SK-N-SH treated with all-trans-retinoic acid at 6 μM for 48 hours (cell line): Measurements from ENCODE around the gene YIPF1.

Experiments used
- ARNTL ChIP-seq: fragments of 450-650 bp; formaldehyde crosslinking; IDR thresholded peaks from 2 replicates; pipeline ENCODE4 v1.5.0; 2020; ENCODE audit warnings: low read depth, mild to moderate bottlenecking, moderate library complexity, borderline replicate concordance
- BACH2 ChIP-seq: fragments of 250-450 bp; sonication (Bioruptor Pico); IDR thresholded peaks from 2 replicates; pipeline ENCODE4 v1.9.0; 2021; ENCODE audit warnings: mild to moderate bottlenecking, borderline replicate concordance
- CREB5 ChIP-seq: fragments of 250-450 bp; sonication (Bioruptor Pico); IDR thresholded peaks from 2 replicates; pipeline ENCODE4 v1.5.1; 2020; ENCODE audit warnings: low read depth, mild to moderate bottlenecking, moderate library complexity
- CSRNP3 ChIP-seq: fragments of 250-450 bp; sonication (Bioruptor Pico); IDR thresholded peaks from 2 replicates; pipeline ENCODE4 v1.5.1; 2021; ENCODE audit warnings: mild to moderate bottlenecking, moderate library complexity
- PATZ1 ChIP-seq: fragments of 250-450 bp; sonication (Bioruptor Pico); IDR thresholded peaks from 2 replicates; pipeline ENCODE4 v1.8.0; 2020; ENCODE audit warnings: mild to moderate bottlenecking, moderate library complexity, borderline replicate concordance
- SNAI2 ChIP-seq: fragments of 250-450 bp; sonication (Bioruptor Pico); IDR thresholded peaks from 2 replicates; pipeline ENCODE4 v1.5.0; 2020; ENCODE audit warnings: mild to moderate bottlenecking, moderate library complexity
- TCF4 ChIP-seq: fragments of 250-450 bp; sonication (Bioruptor Pico); IDR thresholded peaks from 2 replicates; pipeline ENCODE4 v1.8.0; 2021; ENCODE audit warnings: mild to moderate bottlenecking, moderate library complexity, borderline replicate concordance
- TOX ChIP-seq: fragments of 250-450 bp; sonication (Bioruptor Pico); IDR thresholded peaks from 2 replicates; pipeline ENCODE4 v1.8.0; 2021; ENCODE audit warnings: mild to moderate bottlenecking, moderate library complexity, borderline replicate concordance
- ZFP3 ChIP-seq: fragments of 250-450 bp; sonication (Bioruptor Pico); IDR thresholded peaks from 2 replicates; pipeline ENCODE4 v1.5.0; 2020; ENCODE audit warnings: mild to moderate bottlenecking, moderate library complexity
- ZFP30 ChIP-seq: fragments of 450-650 bp; formaldehyde crosslinking; IDR thresholded peaks from 2 replicates; pipeline ENCODE4 v1.5.0; 2022; ENCODE audit warnings: mild to moderate bottlenecking, moderate library complexity
- ZNF565 ChIP-seq: fragments of 450-650 bp; formaldehyde crosslinking; conservative IDR thresholded peaks from 2 replicates; pipeline ENCODE4 v1.5.0; 2020; ENCODE audit warnings: low read depth, mild to moderate bottlenecking, moderate library complexity
- ZNF70 ChIP-seq: fragments of 450-650 bp; formaldehyde crosslinking; IDR thresholded peaks from 2 replicates; pipeline ENCODE4 v1.5.0; 2020; ENCODE audit warnings: mild to moderate bottlenecking, moderate library complexity

GRCh38 chr1:53821380-53821779, 68.2 kb downstream of the YIPF1 start:
- TF ChIP-seq TCF4 (CRISPR knock-in tag) (no peak), ZNF70 (CRISPR knock-in tag) (no peak), PATZ1 (no peak), CREB5 (CRISPR knock-in tag) (no peak), TOX (CRISPR knock-in tag) (no peak), ZFP3 (CRISPR knock-in tag) (no peak), ARNTL (CRISPR knock-in tag) (no peak), ZFP30 (CRISPR knock-in tag) (no peak), ZNF565 (CRISPR knock-in tag) (no peak), BACH2 (CRISPR knock-in tag) (no peak), CSRNP3 (no peak), SNAI2 (no peak)
